ENCODE data around the gene FABP6. TPM values are rescaled to one million over a fixed set of nuclear protein-coding genes. Genes with fewer than 3 reads are reported as not detected.
A peak's percentile ranks its signal among the peaks of the same experiment; 100 is the strongest.

Gene FABP6
- total and polyA plus RNA-seq, 9 of the 15 experiments (the other 6 are each of a cell fraction or from before 2014, with no cell fraction given): 0.11 to 0.33 (median 0.21) TPM; not detected in 4

DNA sequence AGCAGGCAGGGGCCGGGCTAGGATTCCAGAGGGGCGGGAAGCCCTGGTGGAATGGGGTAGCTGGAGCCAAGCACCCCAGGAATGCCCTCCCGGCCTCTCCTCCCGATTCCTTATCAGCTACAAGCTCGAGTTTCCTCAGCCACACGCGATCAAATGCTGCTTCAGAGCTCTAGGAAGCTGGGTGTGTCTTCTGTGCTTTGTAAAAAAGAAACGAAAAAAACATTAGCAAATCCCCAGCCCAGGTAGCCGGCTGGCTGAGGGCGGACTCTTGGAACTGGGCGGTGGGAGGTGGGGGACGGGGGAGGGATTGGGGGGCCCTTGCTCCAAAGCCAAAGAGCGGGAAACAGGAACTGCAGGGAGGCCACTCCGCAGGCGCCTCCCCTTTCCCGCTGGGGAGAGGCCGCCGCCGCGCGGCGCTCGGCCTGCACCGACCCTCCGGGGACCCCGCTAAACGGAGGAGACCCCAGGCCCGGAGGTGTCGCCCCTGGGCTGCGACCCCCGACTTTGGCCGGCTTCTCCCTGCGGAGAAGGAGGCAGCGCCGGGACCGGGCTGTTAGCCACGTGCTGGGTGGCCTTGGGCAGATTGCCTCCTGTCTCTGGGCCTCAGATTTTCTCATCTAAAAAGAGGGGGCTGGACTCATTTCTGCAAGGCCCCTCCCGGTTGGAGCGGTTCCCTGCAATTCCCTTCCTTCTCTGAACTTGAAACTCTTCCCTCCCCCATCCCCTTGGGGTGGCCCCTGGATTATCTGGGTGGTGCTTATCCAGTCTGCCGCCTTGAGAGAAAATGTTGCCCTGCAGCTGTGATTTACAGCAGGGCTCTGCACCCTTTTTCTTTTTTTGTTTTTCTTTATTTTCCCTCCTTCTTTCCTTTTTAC lies 40.9 kb upstream of the FABP6 start (continued):
- TF ChIP-seq, protein P1, sequence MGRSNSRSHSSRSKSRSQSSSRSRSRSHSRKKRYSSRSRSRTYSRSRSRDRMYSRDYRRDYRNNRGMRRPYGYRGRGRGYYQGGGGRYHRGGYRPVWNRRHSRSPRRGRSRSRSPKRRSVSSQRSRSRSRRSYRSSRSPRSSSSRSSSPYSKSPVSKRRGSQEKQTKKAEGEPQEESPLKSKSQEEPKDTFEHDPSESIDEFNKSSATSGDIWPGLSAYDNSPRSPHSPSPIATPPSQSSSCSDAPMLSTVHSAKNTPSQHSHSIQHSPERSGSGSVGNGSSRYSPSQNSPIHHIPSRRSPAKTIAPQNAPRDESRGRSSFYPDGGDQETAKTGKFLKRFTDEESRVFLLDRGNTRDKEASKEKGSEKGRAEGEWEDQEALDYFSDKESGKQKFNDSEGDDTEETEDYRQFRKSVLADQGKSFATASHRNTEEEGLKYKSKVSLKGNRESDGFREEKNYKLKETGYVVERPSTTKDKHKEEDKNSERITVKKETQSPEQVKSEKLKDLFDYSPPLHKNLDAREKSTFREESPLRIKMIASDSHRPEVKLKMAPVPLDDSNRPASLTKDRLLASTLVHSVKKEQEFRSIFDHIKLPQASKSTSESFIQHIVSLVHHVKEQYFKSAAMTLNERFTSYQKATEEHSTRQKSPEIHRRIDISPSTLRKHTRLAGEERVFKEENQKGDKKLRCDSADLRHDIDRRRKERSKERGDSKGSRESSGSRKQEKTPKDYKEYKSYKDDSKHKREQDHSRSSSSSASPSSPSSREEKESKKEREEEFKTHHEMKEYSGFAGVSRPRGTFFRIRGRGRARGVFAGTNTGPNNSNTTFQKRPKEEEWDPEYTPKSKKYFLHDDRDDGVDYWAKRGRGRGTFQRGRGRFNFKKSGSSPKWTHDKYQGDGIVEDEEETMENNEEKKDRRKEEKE (IDR thresholded peaks at IDR 0.05; ENCODE audit: borderline replicate concordance in 1 of 2, control insufficient read depth in 1 of 2, low read depth in 2 of 2, low read length in 1 of 2): no peak
- TF ChIP-seq, protein P2, sequence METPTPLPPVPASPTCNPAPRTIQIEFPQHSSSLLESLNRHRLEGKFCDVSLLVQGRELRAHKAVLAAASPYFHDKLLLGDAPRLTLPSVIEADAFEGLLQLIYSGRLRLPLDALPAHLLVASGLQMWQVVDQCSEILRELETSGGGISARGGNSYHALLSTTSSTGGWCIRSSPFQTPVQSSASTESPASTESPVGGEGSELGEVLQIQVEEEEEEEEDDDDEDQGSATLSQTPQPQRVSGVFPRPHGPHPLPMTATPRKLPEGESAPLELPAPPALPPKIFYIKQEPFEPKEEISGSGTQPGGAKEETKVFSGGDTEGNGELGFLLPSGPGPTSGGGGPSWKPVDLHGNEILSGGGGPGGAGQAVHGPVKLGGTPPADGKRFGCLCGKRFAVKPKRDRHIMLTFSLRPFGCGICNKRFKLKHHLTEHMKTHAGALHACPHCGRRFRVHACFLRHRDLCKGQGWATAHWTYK (CRISPR knock-in tag; IDR thresholded peaks at IDR 0.05): 0 out of 2 replicates have a peak, but pooled peaks have one; percentile 16
- TF ChIP-seq BCOR (IDR thresholded peaks at IDR 0.05): peak; percentile 99
- peak; percentile 26; the same call in 1 of the 2 replicates for TF ChIP-seq CBFA2T2 (conservative IDR thresholded peaks at IDR 0.05)
- TF ChIP-seq, protein P3, sequence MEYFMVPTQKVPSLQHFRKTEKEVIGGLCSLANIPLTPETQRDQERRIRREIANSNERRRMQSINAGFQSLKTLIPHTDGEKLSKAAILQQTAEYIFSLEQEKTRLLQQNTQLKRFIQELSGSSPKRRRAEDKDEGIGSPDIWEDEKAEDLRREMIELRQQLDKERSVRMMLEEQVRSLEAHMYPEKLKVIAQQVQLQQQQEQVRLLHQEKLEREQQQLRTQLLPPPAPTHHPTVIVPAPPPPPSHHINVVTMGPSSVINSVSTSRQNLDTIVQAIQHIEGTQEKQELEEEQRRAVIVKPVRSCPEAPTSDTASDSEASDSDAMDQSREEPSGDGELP (CRISPR knock-in tag; IDR thresholded peaks at IDR 0.05; ENCODE audit: borderline replicate concordance): peak; percentile 36; the same call in 1 of the 2 replicates
- TF ChIP-seq RBM25 (IDR thresholded peaks at IDR 0.05; ENCODE audit: low read depth, low read length, severe bottlenecking): peak; percentile 91
- no peak for TF ChIP-seq MAFF (IDR thresholded peaks at IDR 0.05; ENCODE audit: low read length)
- 0 out of 2 replicates have a peak, but pooled peaks have one; percentile 31 for TF ChIP-seq FOXP1 (CRISPR knock-in tag; IDR thresholded peaks at IDR 0.05)
- TF ChIP-seq MAZ (CRISPR knock-in tag; conservative IDR thresholded peaks at IDR 0.05 in 1 of 2, IDR thresholded peaks at IDR 0.05 in 1 of 2): peak; percentile 23 to 49; a peak in 2 of 4 replicates
- peak; percentile 49 for TF ChIP-seq RBM39 (optimal IDR thresholded peaks at IDR 0.05; ENCODE audit: low read depth, low read length)
- no peak for TF ChIP-seq EZH2 (IDR thresholded peaks at IDR 0.05; ENCODE audit: borderline replicate concordance, low read depth, low read length)
- TF ChIP-seq, protein P4, sequence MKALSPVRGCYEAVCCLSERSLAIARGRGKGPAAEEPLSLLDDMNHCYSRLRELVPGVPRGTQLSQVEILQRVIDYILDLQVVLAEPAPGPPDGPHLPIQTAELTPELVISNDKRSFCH (CRISPR knock-in tag; IDR thresholded peaks at IDR 0.05): no peak
- TF ChIP-seq, protein P4 (tag; IDR thresholded peaks at IDR 0.05): peak; percentile 54; the same call in 1 of the 2 replicates
- TF ChIP-seq MAFK (IDR thresholded peaks at IDR 0.05; ENCODE audit: low read length): no peak
- TF ChIP-seq, protein P5, sequence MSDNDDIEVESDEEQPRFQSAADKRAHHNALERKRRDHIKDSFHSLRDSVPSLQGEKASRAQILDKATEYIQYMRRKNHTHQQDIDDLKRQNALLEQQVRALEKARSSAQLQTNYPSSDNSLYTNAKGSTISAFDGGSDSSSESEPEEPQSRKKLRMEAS (CRISPR knock-in tag; IDR thresholded peaks at IDR 0.05): peak; percentile 82
- no peak for TF ChIP-seq JUNB (CRISPR knock-in tag; conservative IDR thresholded peaks at IDR 0.05)
- TF ChIP-seq NFIC (IDR thresholded peaks at IDR 0.05): 0 out of 2 replicates have a peak, but pooled peaks have one; percentile 15
- no peak for TF ChIP-seq ZSCAN32 (CRISPR knock-in tag; IDR thresholded peaks at IDR 0.05)
- TF ChIP-seq ZFX (CRISPR knock-in tag; IDR thresholded peaks at IDR 0.05): peak; percentile 74
- TF ChIP-seq MEF2D (tag; conservative IDR thresholded peaks at IDR 0.05; ENCODE audit: low read depth): no peak

Data from K562 (cell line).